Fibroblast of gingiva (primary cell): ENCODE measurements around the gene KIF3B.
"Not testable (repeated sequence)": the region's sequence is repeated elsewhere in the genome, so short reads cannot be mapped to it uniquely, and the experiment has no call there.

Experiments
- DNase-seq: peaks from one replicate; pipeline ENCODE4 v3.0.0-alpha.2; 2011; ENCODE audit warnings: low read depth

KIF3B gene

GRCh38 chr20:32356622-32357374 lies 79.3 kb downstream of the KIF3B start:
- no peak for DNase-seq

GRCh38 chr20:32357375-32357868 lies 80.0 kb downstream of the KIF3B start:
- peak; percentile 28 for DNase-seq

- DNase-seq: peak; percentile 97
These were observed 80.6 kb downstream of the KIF3B start, which contains the start of gene ASXL1 for GRCh38 chr20:32357869-32358631. TSS of gene ASXL1 (plus strand) at chr20:32358331. CDS start at chr20:32358776, 445 bp downstream.

GRCh38 chr20:32358632-32358882 lies 81.1 kb downstream of the KIF3B start:
- no peak for DNase-seq

GRCh38 chr20:32358883-32359632 lies 81.6 kb downstream of the KIF3B start:
- peak; percentile 54 for DNase-seq

- peak; percentile 44 for DNase-seq
These were observed 82.3 kb downstream of the KIF3B start for GRCh38 chr20:32359633-32360332.

- DNase-seq: no peak
These were observed 82.8 kb downstream of the KIF3B start for GRCh38 chr20:32360333-32360634.

- DNase-seq: no peak
These were observed 85.5 kb downstream of the KIF3B start for GRCh38 chr20:32362901-32363364.

GRCh38 chr20:32363492-32363891 lies 86.0 kb downstream of the KIF3B start:
- no peak for DNase-seq

GRCh38 chr20:32364554-32365208 lies 87.2 kb downstream of the KIF3B start:
- no peak for DNase-seq

- DNase-seq: no peak
These were observed 88.1 kb downstream of the KIF3B start for GRCh38 chr20:32365564-32365963.

GRCh38 chr20:32366380-32366779 lies 88.9 kb downstream of the KIF3B start:
- DNase-seq: no peak

- DNase-seq: no peak
These were observed 90.9 kb downstream of the KIF3B start for GRCh38 chr20:32368323-32368722.

- no peak for DNase-seq
These were observed 91.5 kb downstream of the KIF3B start for GRCh38 chr20:32368925-32369324.

- DNase-seq: no peak
These were observed 93.4 kb downstream of the KIF3B start for GRCh38 chr20:32370897-32371296.

GRCh38 chr20:32378461-32378860 lies 101.0 kb downstream of the KIF3B start:
- DNase-seq: no peak

GRCh38 chr20:32380037-32380436 lies 102.6 kb downstream of the KIF3B start:
- not testable (repeated sequence) for DNase-seq

GRCh38 chr20:32380745-32381144 lies 103.3 kb downstream of the KIF3B start:
- no peak for DNase-seq

- no peak for DNase-seq
These were observed 104.9 kb downstream of the KIF3B start for GRCh38 chr20:32382102-32382950.

- not testable (repeated sequence) for DNase-seq
These were observed 106.0 kb downstream of the KIF3B start for GRCh38 chr20:32383441-32383840.
